CD8-positive, alpha-beta memory T cell (primary cell): ENCODE data around the gene SNHG17. TPM values are rescaled to one million over a fixed set of nuclear protein-coding genes. Genes with fewer than 3 reads are reported as not detected.

ENCODE experiments used
- CTCF ChIA-PET: fragments of 350-600 bp; sonication (Branson Sonifier 250); formaldehyde crosslinking; loops from one replicate; lab custom pipeline; 2021; ENCODE audit warnings: antibody characterized with exemption; lab: Charles Lee
- POLR2A ChIA-PET: fragments of 350-600 bp; sonication (Branson Sonifier 250); formaldehyde crosslinking; loops from one replicate; lab custom pipeline; 2021; ENCODE audit warnings: antibody characterized with exemption; lab: Charles Lee
- DNase-seq, 5 donors: peaks; one replicate each; pipeline versions ENCODE4 v3.0.0 to v3.0.0-alpha.2; 2020 to 2022; ENCODE audit warnings: mixed read lengths in 1 of 5
- H3K27ac ChIP-seq: one replicate; pipeline ENCODE4 v1.7.0; 2013; ENCODE audit warnings: low read depth, mild to moderate bottlenecking, low read length, moderate library complexity
- H3K27me3 ChIP-seq: 2 replicates; pipeline ENCODE4 v1.7.0; 2013; ENCODE audit warnings: low read length, mild to moderate bottlenecking; ENCODE audit not compliant: insufficient read depth, poor library complexity, severe bottlenecking
- H3K36me3 ChIP-seq: 2 replicates; pipeline ENCODE4 v1.7.0; 2013; ENCODE audit warnings: mild to moderate bottlenecking, low read length, moderate library complexity; ENCODE audit not compliant: insufficient read depth
- H3K4me1 ChIP-seq: 2 replicates; pipeline ENCODE4 v1.7.0; 2013; ENCODE audit warnings: mild to moderate bottlenecking, low read length, moderate library complexity; ENCODE audit not compliant: insufficient read depth
- H3K4me3 ChIP-seq: 2 replicates; pipeline ENCODE4 v1.7.0; 2013; ENCODE audit warnings: mild to moderate bottlenecking, low read length
- H3K9me3 ChIP-seq: 2 replicates; pipeline ENCODE4 v1.7.0; 2013; ENCODE audit warnings: mild to moderate bottlenecking, low read length
- H3K27ac Mint-ChIP-seq, 8 donors: one replicate each; pipeline ENCODE4 v1.8.0; 2020 to 2021; ENCODE audit warnings: mixed read lengths in 8 of 8, mild to moderate bottlenecking in 6 of 8, inconsistent platforms in 3 of 8, moderate library complexity in 3 of 8
- H3K27me3 Mint-ChIP-seq, 2 donors: one replicate each; pipeline ENCODE4 v1.8.0; 2020 to 2021; ENCODE audit warnings: mixed read lengths in 2 of 2, mild to moderate bottlenecking in 1 of 2, moderate library complexity in 1 of 2
- H3K36me3 Mint-ChIP-seq, 3 donors: one replicate each; pipeline ENCODE4 v1.8.0; 2020 to 2021; ENCODE audit warnings: mixed read lengths in 3 of 3, inconsistent platforms in 1 of 3, mild to moderate bottlenecking in 1 of 3
- H3K4me1 Mint-ChIP-seq, 3 donors: one replicate each; pipeline ENCODE4 v1.8.0; 2020 to 2021; ENCODE audit warnings: mixed read lengths in 3 of 3, inconsistent platforms in 1 of 3, mild to moderate bottlenecking in 1 of 3
- H3K4me3 Mint-ChIP-seq, 7 donors: one replicate each; pipeline ENCODE4 v1.8.0; 2020 to 2021; ENCODE audit warnings: mixed read lengths in 7 of 7, mild to moderate bottlenecking in 6 of 7, moderate library complexity in 4 of 7, inconsistent platforms in 2 of 7
- H3K9me3 Mint-ChIP-seq, 5 donors: one replicate each; pipeline ENCODE4 v1.8.0; 2020 to 2022; ENCODE audit warnings: mixed read lengths in 5 of 5, mild to moderate bottlenecking in 3 of 5, moderate library complexity in 2 of 5, inconsistent platforms in 1 of 5
- polyA plus RNA-seq: library from polyadenylated mRNA; unstranded; fragments of 300-500 nt; fragmentation: Illumina TruSeq; gene quantifications from one replicate; pipeline ENCODE4 v1.2.3, GENCODE V29; 2021
- total RNA-seq, 2 experiments: library from RNA; stranded (reverse); gene quantifications; one replicate each; pipeline ENCODE4 v1.2.3, GENCODE V29; 2021

The SNHG17 gene
- total RNA-seq (100 to 1,000 TPM; 211 to 216 TPM), polyA plus RNA-seq (107 TPM)

- H3K4me3 Mint-ChIP-seq: peak within 1 kb of the TSS; percentile 96 to 99 (median 97)
- H3K27me3 ChIP-seq: no peaks in the 10 kb centered on the region
- CTCF ChIA-PET: interaction anchor here (0.8 to 3.1 kb wide), 13 partner anchors 9 to 460 kb away, joined by 3 to 85 read pairs (median 4); partner anchors contain the start of gene RALGAPB
- DNase-seq: peak; percentile 83 to 92 (median 85)
- peak within 1 kb of the TSS; percentile 93 for H3K4me3 ChIP-seq
- H3K27ac ChIP-seq: peak within 1 kb of the TSS; percentile 77
- H3K36me3 Mint-ChIP-seq: peaks cover 5 to 48% (median 10%) of the 10 kb centered on the region in 3 donors
- no peaks in the 10 kb centered on the region for H3K9me3 Mint-ChIP-seq
- H3K27me3 Mint-ChIP-seq: peaks cover 6 to 12% of the 10 kb centered on the region in 2 donors
- POLR2A ChIA-PET: interaction anchor here (1.5 to 2.3 kb wide), 3 partner anchors 9 to 38 kb away, joined by 3 to 44 read pairs (median 31); partner anchors contain the start of gene RALGAPB
- peaks cover 29% of the 10 kb centered on the region for H3K36me3 ChIP-seq
- peaks cover 29 to 47% (median 41%) of the 10 kb centered on the region in 3 donors for H3K4me1 Mint-ChIP-seq
- no peaks in the 10 kb centered on the region for H3K9me3 ChIP-seq
- H3K4me1 ChIP-seq: peaks cover 26% of the 10 kb centered on the region
- peak within 1 kb of the TSS; percentile 95 to 99 (median 98) for H3K27ac Mint-ChIP-seq
Measured at GRCh38 chr20:38434770-38435554, at the start of gene SNHG17. Gene SNHG17, minus strand, starts transcription at chr20:38435328.

- Histone ChIP-seq H3K27me3 (no peaks in the 10 kb centered on the region), H3K4me1 (peaks cover 8% of the 10 kb centered on the region), H3K9me3 (no peaks in the 10 kb centered on the region), H3K4me3 (no peak overlapping the region), H3K36me3 (peaks cover 5% of the 10 kb centered on the region), H3K27ac (no peak overlapping the region)
- no peak overlapping the region for H3K27ac Mint-ChIP-seq
- POLR2A ChIA-PET: no interaction called here
- peak overlapping the region in 1 of 7 donors; percentile 29 for H3K4me3 Mint-ChIP-seq
- CTCF ChIA-PET: no interaction called here
- DNase-seq: no peak
- H3K4me1 Mint-ChIP-seq: peaks cover 51 to 82% (median 80%) of the 10 kb centered on the region in 3 donors
- no peaks in the 10 kb centered on the region for H3K27me3 Mint-ChIP-seq
- peaks cover 0 to 34% (median 8%) of the 10 kb centered on the region in 3 donors for H3K36me3 Mint-ChIP-seq
- H3K9me3 Mint-ChIP-seq: no peaks in the 10 kb centered on the region
Measured at GRCh38 chr20:38479596-38479995, 44.5 kb upstream of the SNHG17 start.

GRCh38 chr20:38477747-38478146, 42.6 kb upstream of the SNHG17 start:
- no peaks in the 10 kb centered on the region for H3K27me3 Mint-ChIP-seq
- H3K9me3 ChIP-seq: no peaks in the 10 kb centered on the region
- ChIA-PET POLR2A (no interaction called here), CTCF (interaction anchor here (1.0 to 1.3 kb wide), 2 partner anchors 32 to 43 kb away, joined by 3 to 4 read pairs; partner anchors contain the start of gene SNHG17)
- H3K4me1 ChIP-seq: peaks cover 22% of the 10 kb centered on the region
- DNase-seq: no peak
- H3K4me1 Mint-ChIP-seq: peaks cover 53 to 85% (median 81%) of the 10 kb centered on the region in 3 donors
- H3K36me3 ChIP-seq: peaks cover 5% of the 10 kb centered on the region
- no peaks in the 10 kb centered on the region for H3K27me3 ChIP-seq
- H3K9me3 Mint-ChIP-seq: no peaks in the 10 kb centered on the region
- peaks cover 0 to 35% (median 6%) of the 10 kb centered on the region in 3 donors for H3K36me3 Mint-ChIP-seq
- H3K27ac ChIP-seq: no peak overlapping the region
- H3K4me3 ChIP-seq: no peak overlapping the region
- H3K27ac Mint-ChIP-seq: no peak overlapping the region
- H3K4me3 Mint-ChIP-seq: peak overlapping the region in 1 of 7 donors; percentile 56

- H3K27ac Mint-ChIP-seq: peak overlapping the region in 7 of 8 donors; percentile 34 to 90 (median 86)
- ChIA-PET CTCF (interaction anchor here (1.1 to 4.2 kb wide), 5 partner anchors 10 to 41 kb away, joined by 5 to 26 read pairs (median 9); partner anchors contain the start of gene SNHG17), POLR2A (interaction anchor here (2.1 to 3.0 kb wide), 2 partner anchors 27 to 39 kb away, joined by 17 to 31 read pairs; partner anchors contain the start of gene SNHG17)
Measured at GRCh38 chr20:38473367-38473795, 38.3 kb upstream of the SNHG17 start.

GRCh38 chr20:38472513-38473366, 37.6 kb upstream of the SNHG17 start, which contains the start of gene RALGAPB:
Gene RALGAPB, plus strand, starts transcription at chr20:38472843. Its CDS starts 15,590 bp downstream, at chr20:38488433.
- Mint-ChIP-seq H3K36me3 (peaks cover 0 to 24% (median 0%) of the 10 kb centered on the region in 3 donors), H3K27ac (peak within 1 kb of the TSS; percentile 87 to 96 (median 94)), H3K9me3 (no peaks in the 10 kb centered on the region), H3K27me3 (peaks cover 0 to 2% of the 10 kb centered on the region in 2 donors), H3K4me3 (peak within 1 kb of the TSS; percentile 89 to 95 (median 93)), H3K4me1 (peaks cover 44 to 58% (median 57%) of the 10 kb centered on the region in 3 donors)
- H3K4me3 ChIP-seq: peak within 1 kb of the TSS; percentile 75
- CTCF ChIA-PET: interaction anchor here (1.1 to 4.2 kb wide), 7 partner anchors 11 to 42 kb away, joined by 3 to 26 read pairs (median 5); partner anchors contain the start of gene SNHG17
- DNase-seq: peak; percentile 98 to 99 (median 98)
- H3K36me3 ChIP-seq: no peaks in the 10 kb centered on the region
- peaks cover 29% of the 10 kb centered on the region for H3K4me1 ChIP-seq
- H3K27me3 ChIP-seq: no peaks in the 10 kb centered on the region
- POLR2A ChIA-PET: interaction anchor here (1.0 to 3.0 kb wide), 3 partner anchors 26 to 490 kb away, joined by 4 to 31 read pairs (median 17); partner anchors contain the start of genes DHX35 and SNHG17
- peak within 1 kb of the TSS; percentile 86 for H3K27ac ChIP-seq
- no peaks in the 10 kb centered on the region for H3K9me3 ChIP-seq

More at GRCh38 chr20:38473367-38473795, 38.3 kb upstream of the SNHG17 start:
- Histone ChIP-seq H3K27ac (peak overlapping the region; percentile 86), H3K4me1 (peaks cover 29% of the 10 kb centered on the region), H3K36me3 (no peaks in the 10 kb centered on the region), H3K27me3 (no peaks in the 10 kb centered on the region), H3K4me3 (peak overlapping the region; percentile 75), H3K9me3 (no peaks in the 10 kb centered on the region)
- DNase-seq: no peak
- no peaks in the 10 kb centered on the region for H3K27me3 Mint-ChIP-seq
- peaks cover 0 to 24% (median 0%) of the 10 kb centered on the region in 3 donors for H3K36me3 Mint-ChIP-seq
- H3K4me3 Mint-ChIP-seq: peak overlapping the region; percentile 81 to 95 (median 88)
- H3K4me1 Mint-ChIP-seq: peaks cover 45 to 64% (median 61%) of the 10 kb centered on the region in 3 donors
- H3K9me3 Mint-ChIP-seq: no peaks in the 10 kb centered on the region

- H3K36me3 Mint-ChIP-seq: peaks cover 0 to 24% (median 0%) of the 10 kb centered on the region in 3 donors
- H3K9me3 Mint-ChIP-seq: no peaks in the 10 kb centered on the region
- H3K27ac Mint-ChIP-seq: peak overlapping the region; percentile 87 to 96 (median 94)
- CTCF ChIA-PET: interaction anchor here (1.1 to 4.2 kb wide), 6 partner anchors 11 to 41 kb away, joined by 3 to 26 read pairs (median 7); partner anchors contain the start of gene SNHG17
- Histone ChIP-seq H3K4me1 (peaks cover 29% of the 10 kb centered on the region), H3K9me3 (no peaks in the 10 kb centered on the region), H3K27ac (peak overlapping the region; percentile 86), H3K36me3 (no peaks in the 10 kb centered on the region), H3K4me3 (peak overlapping the region; percentile 75), H3K27me3 (no peaks in the 10 kb centered on the region)
- POLR2A ChIA-PET: interaction anchor here (0.6 to 3.0 kb wide), 4 partner anchors 26 to 1429 kb away, joined by 3 to 31 read pairs (median 10); partner anchors contain the start of genes DHX35 and SNHG17
- H3K4me1 Mint-ChIP-seq: peaks cover 37 to 51% (median 50%) of the 10 kb centered on the region in 3 donors
- peak overlapping the region; percentile 89 to 95 (median 93) for H3K4me3 Mint-ChIP-seq
- DNase-seq: no peak
- H3K27me3 Mint-ChIP-seq: peaks cover 0 to 4% of the 10 kb centered on the region in 2 donors
Measured at GRCh38 chr20:38471987-38472512, 36.9 kb upstream of the SNHG17 start.
